Sciatic nerve (tissue), 2 donors: Measurements from ENCODE around the gene IL17D. TPM values are rescaled to one million over a fixed set of nuclear protein-coding genes. Genes with fewer than 3 reads are reported as not detected.
A peak's percentile ranks its signal among the peaks of the same experiment; 100 is the strongest.
"Not testable (repeated sequence)": the region's sequence is repeated elsewhere in the genome, so short reads cannot be mapped to it uniquely, and the experiment has no call there.

Experiments used
- ATAC-seq: fragments of 200-7000 bp; cut with Tn5 transposase; one replicate; pipeline ENCODE4 v1.9.1; 2020; ENCODE audit warnings: mild to moderate bottlenecking, moderate library complexity
- DNase-seq: peaks from one replicate; pipeline ENCODE4 v3.0.0-alpha.2; 2020; ENCODE audit warnings: low spot score
- intact Hi-C: fragments of 100-400 bp; cut with DNase I; formaldehyde crosslinking; loops from one replicate; pipeline ENCODE4 v1.14.2; 2022
- total RNA-seq: library from RNA; stranded (reverse); fragmentation: NEBNext Ultra II Directional; extraction: Animal tissue kit (Norgen Biotek cat#: 25700); gene quantifications from one replicate; pipeline ENCODE4 v1.2.1, GENCODE V29; 2021
- donor health status: DM: no; HTN: no; CAD: no.
- donor health status: DM: no; HTN: no; CAD: no.

IL17D gene
- total RNA-seq, 1 donor from 2014 or later: 4.9 TPM

- intact Hi-C loops: no loop called here
- DNase-seq: peak; percentile 77
These were observed 11.2 kb downstream of the IL17D start for GRCh38 chr13:20714563-20715329.

GRCh38 chr13:20715330-20715712, 11.8 kb downstream of the IL17D start:
- DNase-seq (no peak), ATAC-seq (no peak)
- intact Hi-C loops: no loop called here

More at GRCh38 chr13:20714563-20715329, 11.2 kb downstream of the IL17D start:
- peak; percentile 91 for ATAC-seq

GRCh38 chr13:20716951-20717350, 13.5 kb downstream of the IL17D start:
- intact Hi-C loops: no loop called here

GRCh38 chr13:20717581-20718542, 14.4 kb downstream of the IL17D start:
- DNase-seq (no peak), ATAC-seq (no peak)
- intact Hi-C loops: no loop called here

More at GRCh38 chr13:20716951-20717350, 13.5 kb downstream of the IL17D start:
- ATAC-seq (no peak), DNase-seq (no peak)

- ATAC-seq (no peak), DNase-seq (no peak)
- intact Hi-C loops: no loop called here
These were observed 15.6 kb downstream of the IL17D start for GRCh38 chr13:20718958-20719566.

- intact Hi-C loops: no loop called here
- ATAC-seq (no peak), DNase-seq (no peak)
These were observed 16.3 kb downstream of the IL17D start for GRCh38 chr13:20719783-20720182.

GRCh38 chr13:20720499-20720898, 17.0 kb downstream of the IL17D start:
- intact Hi-C loops: no loop called here

GRCh38 chr13:20721058-20721453, 17.6 kb downstream of the IL17D start:
- no peak for ATAC-seq
- DNase-seq: no peak
- intact Hi-C loops: no loop called here

More at GRCh38 chr13:20720499-20720898, 17.0 kb downstream of the IL17D start:
- DNase-seq (no peak), ATAC-seq (no peak)

GRCh38 chr13:20721454-20722357, 18.2 kb downstream of the IL17D start:
- intact Hi-C loops: no loop called here
- ATAC-seq (peak; percentile 69), DNase-seq (no peak)

- intact Hi-C loops: no loop called here
- no peak for DNase-seq
- ATAC-seq: peak; percentile 41
These were observed 24.4 kb downstream of the IL17D start for GRCh38 chr13:20727856-20728255.

GRCh38 chr13:20728579-20729311, 25.2 kb downstream of the IL17D start:
- intact Hi-C loops: no loop called here
- DNase-seq (no peak), ATAC-seq (peak; percentile 83)

GRCh38 chr13:20729633-20730585, 26.4 kb downstream of the IL17D start:
- intact Hi-C loops: no loop called here
- no peak for DNase-seq
- no peak for ATAC-seq

- ATAC-seq (no peak), DNase-seq (no peak)
- intact Hi-C loops: no loop called here
These were observed 35.1 kb downstream of the IL17D start for GRCh38 chr13:20738616-20739015.

- no peak for DNase-seq
- intact Hi-C loops: no loop called here
- no peak for ATAC-seq
These were observed 36.5 kb downstream of the IL17D start for GRCh38 chr13:20740021-20740420.

- DNase-seq, ATAC-seq, intact Hi-C loops: not testable (repeated sequence)
These were observed 40.4 kb downstream of the IL17D start for GRCh38 chr13:20743830-20744404.

- no peak for DNase-seq
- ATAC-seq: no peak
- intact Hi-C loops: no loop called here
These were observed 45.9 kb downstream of the IL17D start for GRCh38 chr13:20749377-20749776.
